LNCAP (cell line): ENCODE data around the gene NCLN.

Experiments used
- TF ChIP-seq, protein P1 (sequence below): fragments of 450-650 bp; IDR thresholded peaks from 2 replicates; pipeline ENCODE4 v1.5.1; 2017; ENCODE audit warnings: mild to moderate bottlenecking

NCLN gene

DNA sequence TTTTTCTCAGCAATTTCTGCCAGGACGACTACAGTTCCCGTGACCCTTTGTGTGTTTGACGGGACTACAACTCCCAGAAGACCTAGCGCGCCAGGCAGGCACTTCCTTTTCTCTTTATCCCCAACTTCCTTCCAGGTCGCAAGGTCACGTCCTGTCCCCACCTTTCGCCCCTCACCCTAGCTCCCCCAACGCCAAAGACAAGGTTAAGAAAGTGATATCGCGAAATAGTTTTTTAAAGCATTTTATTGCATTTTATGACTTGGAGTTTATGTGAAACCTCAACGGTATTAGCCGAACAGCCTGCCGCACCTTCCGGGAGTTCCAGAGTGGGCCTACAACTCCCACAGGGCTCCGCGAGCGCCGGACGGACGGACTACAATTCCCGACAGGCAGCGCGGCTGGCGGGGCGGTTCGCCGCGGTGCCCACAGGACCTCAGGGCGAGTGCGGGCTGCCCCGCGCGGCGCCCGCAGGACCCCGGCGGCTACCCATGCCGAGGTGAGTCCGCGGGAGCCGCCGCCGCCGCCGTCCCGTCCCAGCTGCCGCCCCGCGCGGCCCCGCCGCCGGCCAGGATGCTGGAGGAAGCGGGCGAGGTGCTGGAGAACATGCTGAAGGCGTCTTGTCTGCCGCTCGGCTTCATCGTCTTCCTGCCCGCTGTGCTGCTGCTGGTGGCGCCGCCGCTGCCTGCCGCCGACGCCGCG, at the start of gene NCLN:
Gene NCLN (plus strand): TSS at position 470 of the 699 bp plus-strand sequence. CDS start 101 bp downstream, at position 571.
- TF ChIP-seq, protein P1, sequence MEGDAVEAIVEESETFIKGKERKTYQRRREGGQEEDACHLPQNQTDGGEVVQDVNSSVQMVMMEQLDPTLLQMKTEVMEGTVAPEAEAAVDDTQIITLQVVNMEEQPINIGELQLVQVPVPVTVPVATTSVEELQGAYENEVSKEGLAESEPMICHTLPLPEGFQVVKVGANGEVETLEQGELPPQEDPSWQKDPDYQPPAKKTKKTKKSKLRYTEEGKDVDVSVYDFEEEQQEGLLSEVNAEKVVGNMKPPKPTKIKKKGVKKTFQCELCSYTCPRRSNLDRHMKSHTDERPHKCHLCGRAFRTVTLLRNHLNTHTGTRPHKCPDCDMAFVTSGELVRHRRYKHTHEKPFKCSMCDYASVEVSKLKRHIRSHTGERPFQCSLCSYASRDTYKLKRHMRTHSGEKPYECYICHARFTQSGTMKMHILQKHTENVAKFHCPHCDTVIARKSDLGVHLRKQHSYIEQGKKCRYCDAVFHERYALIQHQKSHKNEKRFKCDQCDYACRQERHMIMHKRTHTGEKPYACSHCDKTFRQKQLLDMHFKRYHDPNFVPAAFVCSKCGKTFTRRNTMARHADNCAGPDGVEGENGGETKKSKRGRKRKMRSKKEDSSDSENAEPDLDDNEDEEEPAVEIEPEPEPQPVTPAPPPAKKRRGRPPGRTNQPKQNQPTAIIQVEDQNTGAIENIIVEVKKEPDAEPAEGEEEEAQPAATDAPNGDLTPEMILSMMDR: no peak

DNA sequence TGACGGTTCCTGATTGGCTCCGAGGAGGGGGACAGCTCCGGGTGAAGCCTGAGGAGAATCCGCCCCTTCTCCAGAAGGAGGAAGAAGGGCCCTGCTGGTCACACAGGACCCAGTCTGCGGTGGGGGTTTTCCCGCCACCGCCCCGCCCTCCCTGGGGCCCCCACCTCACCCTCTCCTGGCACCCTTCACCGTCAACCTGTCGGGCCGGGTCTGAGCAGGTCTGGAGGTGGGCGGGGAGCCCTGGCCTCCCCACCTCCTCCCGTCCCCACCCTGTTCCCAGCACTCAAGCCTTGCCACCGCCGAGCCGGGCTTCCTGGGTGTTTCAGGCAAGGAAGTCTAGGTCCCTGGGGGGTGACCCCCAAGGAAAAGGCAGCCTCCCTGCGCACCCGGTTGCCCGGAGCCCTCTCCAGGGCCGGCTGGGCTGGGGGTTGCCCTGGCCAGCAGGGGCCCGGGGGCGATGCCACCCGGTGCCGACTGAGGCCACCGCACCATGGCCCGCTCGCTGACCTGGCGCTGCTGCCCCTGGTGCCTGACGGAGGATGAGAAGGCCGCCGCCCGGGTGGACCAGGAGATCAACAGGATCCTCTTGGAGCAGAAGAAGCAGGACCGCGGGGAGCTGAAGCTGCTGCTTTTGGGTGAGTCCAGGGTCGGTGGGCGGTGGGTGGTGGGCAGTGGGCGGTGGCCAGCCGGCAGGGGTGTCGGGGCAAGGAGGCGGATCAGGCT, 49.6 kb upstream of the NCLN start, which contains the start of gene GNA15:
Gene GNA15 (plus strand): TSS at position 73 of the 723 bp plus-strand sequence. CDS start 418 bp downstream, at position 491.
- TF ChIP-seq, protein P1: no peak

GRCh38 chr19:3136684-3137055, 49.1 kb upstream of the NCLN start:
- TF ChIP-seq, protein P1: no peak

DNA sequence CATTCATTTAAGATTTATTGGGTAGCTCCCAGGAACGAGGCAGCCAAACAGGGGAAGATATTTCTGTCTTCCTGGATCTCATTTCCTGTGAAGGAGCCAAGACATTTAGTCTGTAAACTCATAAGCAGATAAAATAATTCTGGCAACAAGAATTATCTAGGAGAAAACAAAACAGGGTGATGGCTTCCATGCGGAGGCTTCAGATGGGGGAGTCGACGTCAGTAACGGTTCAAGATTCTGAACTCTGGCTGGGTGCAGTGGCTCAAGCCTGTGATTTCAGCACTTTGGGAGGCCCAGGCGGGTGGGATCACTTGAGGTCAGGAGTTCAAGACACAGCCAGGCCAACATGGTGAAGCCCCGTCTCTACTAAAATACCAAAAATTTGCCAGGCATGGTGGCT, 48.6 kb upstream of the NCLN start:
- TF ChIP-seq, protein P1: no peak

DNA sequence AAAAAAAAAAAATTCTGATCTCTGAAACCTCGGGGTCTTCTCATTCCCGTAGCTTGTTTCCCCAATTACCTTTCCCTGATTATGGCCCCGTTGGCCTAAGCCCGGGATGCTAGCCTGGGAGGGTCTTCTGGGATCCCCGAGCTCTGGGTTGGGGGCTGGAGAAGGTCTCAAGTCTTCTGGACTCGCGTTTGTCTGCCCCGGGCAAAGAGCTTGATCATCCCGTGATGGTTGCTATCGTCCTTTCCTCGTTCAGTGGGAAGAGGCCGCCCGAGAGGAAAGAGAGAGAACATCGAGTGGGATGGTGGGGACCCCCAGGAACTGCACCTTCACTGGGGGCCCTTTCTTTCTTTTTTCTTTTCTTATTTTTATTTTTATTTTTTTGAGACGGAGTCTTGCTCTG, 47.5 kb upstream of the NCLN start:
- TF ChIP-seq, protein P1: no peak

DNA sequence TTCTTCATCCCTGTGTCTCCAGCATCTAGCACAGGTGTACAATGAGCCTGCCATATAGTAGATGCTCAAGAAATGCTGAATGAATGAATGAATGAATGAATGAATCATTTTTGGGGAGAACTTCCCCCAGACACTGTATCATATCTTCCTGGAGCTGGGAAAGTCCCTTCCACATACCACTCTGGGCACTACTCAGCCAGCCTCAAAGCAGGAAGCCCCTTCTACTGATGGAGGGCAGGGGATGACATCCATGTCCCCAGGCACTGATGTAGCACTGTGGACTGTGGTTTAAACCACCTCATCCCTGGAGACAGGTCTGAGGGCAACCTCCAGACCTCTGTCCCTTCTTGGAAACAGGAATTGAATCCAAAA, 45.1 kb upstream of the NCLN start:
- TF ChIP-seq, protein P1: no peak

GRCh38 chr19:3142292-3142670, 43.4 kb upstream of the NCLN start:
- TF ChIP-seq, protein P1: no peak
